GM12878 (cell line): ENCODE results near the gene SEL1L3. TPM values are rescaled to one million over a fixed set of nuclear protein-coding genes. Genes with fewer than 3 reads are reported as not detected.

Source experiments
- ATAC-seq: fragments of 200-7000 bp; cut with Tn5 transposase; 3 replicates; pipeline ENCODE4 v1.9.1; 2020; ENCODE audit warnings: mild to moderate bottlenecking, moderate library complexity
- BruUV-seq: library from RNA; stranded (reverse); fragments of 400-500 nt; replicated peaks from 2 replicates; lab custom pipeline; 2021; lab: Mats Ljungman, UMichigan
- CTCF ChIA-PET: fragments of 300-600 bp; sonication (Branson Sonifier 250); formaldehyde crosslinking; extraction: SDS; loops from one replicate; lab custom pipeline; 2021; ENCODE audit warnings: inconsistent platforms; lab: Yijun Ruan, JAX
- POLR2A ChIA-PET: fragments of 350-600 bp; formaldehyde crosslinking; extraction: SDS; loops from one replicate; lab custom pipeline; 2021; ENCODE audit warnings: inconsistent platforms; lab: Charles Lee
- RAD21 ChIA-PET: fragments of 300-600 bp; sonication (Branson Sonifier 250); formaldehyde crosslinking; loops from one replicate; lab custom pipeline; 2023; ENCODE audit warnings: antibody characterized with exemption; ENCODE audit not compliant: unreplicated experiment; lab: Charles Lee
- SMC1A ChIA-PET: fragments of 300-600 bp; sonication (Branson Sonifier 250); formaldehyde crosslinking; loops from one replicate; lab custom pipeline; 2023; ENCODE audit not compliant: unreplicated experiment, uncharacterized antibody; lab: Charles Lee
- DNase-seq: peaks from one replicate; pipeline ENCODE4 v3.0.0-alpha.2; 2011; ENCODE audit warnings: low read depth, low spot score
- FAIRE-seq: peaks from 3 replicates; lab custom pipeline; 2011; peaks lifted over from hg19 to GRCh38; lab: Jason Lieb, UNC
- H2AFZ ChIP-seq: 2 replicates; pipeline ENCODE4 v1.6.0; 2011; ENCODE audit warnings: low read depth, low read length, control low read depth; ENCODE audit not compliant: control insufficient read depth
- H3K27ac ChIP-seq: 2 replicates; pipeline ENCODE4 v1.5.1; 2011; ENCODE audit warnings: control low read depth; ENCODE audit not compliant: control insufficient read depth, insufficient read depth
- H3K27me3 ChIP-seq, 2 experiments: replicated peaks in 1 of 2; 2 replicates each; pipeline versions ENCODE4 v1.6.0 to v1.6.1; 2011; ENCODE audit warnings: low read length in 1 of 2; ENCODE audit not compliant: control insufficient read depth in 2 of 2, insufficient read depth in 2 of 2
- H3K36me3 ChIP-seq, 2 experiments: 2 replicates each; pipeline ENCODE4 v1.5.1; 2011; ENCODE audit warnings: low read length in 1 of 2; ENCODE audit not compliant: control insufficient read depth in 2 of 2, insufficient read depth in 2 of 2
- H3K4me1 ChIP-seq: 2 replicates; pipeline ENCODE4 v1.6.1; 2011; ENCODE audit warnings: mild to moderate bottlenecking, low read length, moderate library complexity, mixed read lengths; ENCODE audit not compliant: control insufficient read depth, insufficient read depth
- H3K4me2 ChIP-seq: 2 replicates; pipeline ENCODE4 v1.6.0; 2011; ENCODE audit warnings: control low read depth; ENCODE audit not compliant: control insufficient read depth, insufficient read depth
- H3K4me3 ChIP-seq: fragments of 200-600 bp; sonication (generic); 2 replicates; pipeline ENCODE4 v1.5.1; 2016
- H3K79me2 ChIP-seq: 2 replicates; pipeline ENCODE4 v1.6.0; 2011; ENCODE audit warnings: low read length; ENCODE audit not compliant: control insufficient read depth, insufficient read depth
- H3K9ac ChIP-seq: 2 replicates; pipeline ENCODE4 v1.8.0; 2011; ENCODE audit warnings: low read length, control low read depth, mixed read lengths; ENCODE audit not compliant: control insufficient read depth, insufficient read depth
- H3K9me3 ChIP-seq: replicated peaks from 3 replicates; pipeline ENCODE4 v1.5.1; 2011; ENCODE audit warnings: mild to moderate bottlenecking, low read length; ENCODE audit not compliant: control insufficient read depth, insufficient read depth
- H4K20me1 ChIP-seq: 2 replicates; pipeline ENCODE4 v1.6.0; 2011; ENCODE audit not compliant: control insufficient read depth, insufficient read depth
- BRCA1 ChIP-seq: IDR thresholded peaks from 2 replicates; pipeline ENCODE4 v1.6.1; 2011; ENCODE audit warnings: low read depth, low read length, improper control_type of control experiment
- CHD1 ChIP-seq: IDR thresholded peaks from 2 replicates; pipeline ENCODE4 v1.6.1; 2012; ENCODE audit warnings: low read depth, low read length, improper control_type of control experiment
- WGBS: methylation state at CpG from one replicate; pipeline ENCODE4 v1.1.6; 2016; ENCODE audit warnings: low lambda C conversion rate; ENCODE audit not compliant: insufficient replicate concordance, insufficient coverage; ENCODE audit errors: missing lambda C conversion rate; 5-methylcytosine and 5-hydroxymethylcytosine counted together
- in situ Hi-C: fragments of 300-500 bp; cut with MboI; formaldehyde crosslinking; loops from 9 replicates; pipeline ENCODE4 v1.14.3; 2018; ENCODE audit warnings: mixed read lengths
- intact Hi-C: fragments of 100-400 bp; cut with micrococcal nuclease; formaldehyde crosslinking; loops from one replicate; pipeline ENCODE4 v1.14.2; 2022; ENCODE audit not compliant: unreplicated experiment
- polyA plus RNA-seq, 11 experiments: library from polyadenylated mRNA; depleted of rRNA in 4 of 11; unstranded in 6 of 11; stranded (reverse) in 5 of 11; fragments of >200 nt; fragmentation: Nextera tagmentation in 4 of 11; fragmentation: Illumina TruSeq in 1 of 11; extraction: Ambion mirVana in 4 of 11; extraction: Trizol in 1 of 11; gene quantifications; 1 replicate in 1 of 11; 2 replicates in 10 of 11; pipeline versions ENCODE4 v1.2.1 to v1.2.3, GENCODE V29; 2011 to 2016; ENCODE audit warnings: inconsistent platforms in 2 of 11, missing spikeins in 2 of 11, low read depth in 1 of 11
- total RNA-seq, 4 experiments: library from RNA; depleted of rRNA in 3 of 4; stranded (reverse); fragments of >200 nt in 3 of 4; fragmentation: Illumina TruSeq in 1 of 4; extraction: Trizol in 1 of 4; gene quantifications; 2 replicates each; pipeline versions ENCODE4 v1.2.1 to v1.2.3, GENCODE V29; 2013 to 2021
- TF ChIP-seq, protein P1 (sequence below): fragments of 150-350 bp; IDR thresholded peaks from 2 replicates; pipeline ENCODE4 v1.6.1; 2016; ENCODE audit warnings: low read depth, low read length
- TF ChIP-seq, protein P2 (sequence below): fragments of 450-650 bp; IDR thresholded peaks from 2 replicates; pipeline ENCODE4 v1.6.1; 2016; ENCODE audit warnings: mild to moderate bottlenecking

The SEL1L3 gene
- total and polyA plus RNA-seq, 10 of the 15 experiments (the other 5 are each of a cell fraction or from before 2014, with no cell fraction given), result 20.4 to 82.2 (median 47.3) TPM

DNA sequence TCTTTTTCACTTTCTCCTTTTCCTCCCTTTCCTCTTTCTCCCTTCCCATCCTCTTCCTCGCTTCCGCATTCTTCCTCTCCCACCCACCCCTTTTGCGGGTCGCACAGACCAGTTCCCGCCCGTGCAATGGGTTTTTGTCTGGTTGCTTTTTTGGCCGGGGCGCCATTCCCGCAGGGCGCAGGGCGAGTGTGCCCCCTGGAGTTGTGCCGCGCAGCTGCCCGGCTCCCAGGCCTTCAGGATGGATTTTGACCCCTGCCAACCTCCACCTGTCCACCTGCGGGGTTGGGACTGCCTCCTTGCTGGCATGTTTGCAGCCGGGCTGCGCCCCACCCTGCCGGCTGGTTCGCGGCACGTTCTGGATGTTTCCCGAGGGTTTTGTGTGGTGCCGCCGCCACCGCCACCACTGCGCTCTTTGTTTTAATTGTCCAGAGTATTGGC is 578 bp upstream of the SEL1L3 start (continued):
- TF ChIP-seq, protein P1, sequence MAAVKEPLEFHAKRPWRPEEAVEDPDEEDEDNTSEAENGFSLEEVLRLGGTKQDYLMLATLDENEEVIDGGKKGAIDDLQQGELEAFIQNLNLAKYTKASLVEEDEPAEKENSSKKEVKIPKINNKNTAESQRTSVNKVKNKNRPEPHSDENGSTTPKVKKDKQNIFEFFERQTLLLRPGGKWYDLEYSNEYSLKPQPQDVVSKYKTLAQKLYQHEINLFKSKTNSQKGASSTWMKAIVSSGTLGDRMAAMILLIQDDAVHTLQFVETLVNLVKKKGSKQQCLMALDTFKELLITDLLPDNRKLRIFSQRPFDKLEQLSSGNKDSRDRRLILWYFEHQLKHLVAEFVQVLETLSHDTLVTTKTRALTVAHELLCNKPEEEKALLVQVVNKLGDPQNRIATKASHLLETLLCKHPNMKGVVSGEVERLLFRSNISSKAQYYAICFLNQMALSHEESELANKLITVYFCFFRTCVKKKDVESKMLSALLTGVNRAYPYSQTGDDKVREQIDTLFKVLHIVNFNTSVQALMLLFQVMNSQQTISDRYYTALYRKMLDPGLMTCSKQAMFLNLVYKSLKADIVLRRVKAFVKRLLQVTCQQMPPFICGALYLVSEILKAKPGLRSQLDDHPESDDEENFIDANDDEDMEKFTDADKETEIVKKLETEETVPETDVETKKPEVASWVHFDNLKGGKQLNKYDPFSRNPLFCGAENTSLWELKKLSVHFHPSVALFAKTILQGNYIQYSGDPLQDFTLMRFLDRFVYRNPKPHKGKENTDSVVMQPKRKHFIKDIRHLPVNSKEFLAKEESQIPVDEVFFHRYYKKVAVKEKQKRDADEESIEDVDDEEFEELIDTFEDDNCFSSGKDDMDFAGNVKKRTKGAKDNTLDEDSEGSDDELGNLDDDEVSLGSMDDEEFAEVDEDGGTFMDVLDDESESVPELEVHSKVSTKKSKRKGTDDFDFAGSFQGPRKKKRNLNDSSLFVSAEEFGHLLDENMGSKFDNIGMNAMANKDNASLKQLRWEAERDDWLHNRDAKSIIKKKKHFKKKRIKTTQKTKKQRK, result no peak
- TF ChIP-seq BRCA1, result no peak

DNA sequence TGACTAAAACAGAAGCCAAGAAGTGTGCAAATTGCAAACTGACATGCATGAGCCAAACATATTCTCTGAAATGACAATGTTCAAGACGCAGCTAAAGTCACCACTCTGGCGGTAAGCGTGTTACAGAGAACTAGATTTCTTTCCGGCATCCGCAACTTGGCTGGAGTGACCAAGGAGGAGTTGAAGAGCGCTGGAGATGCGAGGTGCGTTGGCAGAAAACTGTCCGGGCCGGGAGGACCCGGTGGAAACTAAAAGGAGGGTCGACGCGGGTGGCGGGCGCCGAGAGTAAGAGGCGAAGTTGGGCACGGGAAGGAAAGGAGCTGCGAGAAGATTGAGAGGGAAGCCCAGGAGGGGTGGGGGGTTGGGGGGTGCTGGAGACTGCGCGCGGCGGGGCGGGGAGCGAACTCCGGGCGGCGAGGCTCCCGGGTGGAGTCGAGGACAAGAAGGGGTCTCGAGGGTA is 807 bp downstream of the SEL1L3 start:
- RAD21 ChIA-PET, result interaction anchor here (0.9 to 1.5 kb wide), 2 partner anchors 15 to 52 kb away, joined by 3 to 4 read pairs; partner anchors contain the start of gene SMIM20
- Histone ChIP-seq H3K27ac (peak overlapping the region; percentile 59), H2AFZ (peak overlapping the region; percentile 25; the same call in 1 of the 2 replicates), H3K9ac (peak overlapping the region; percentile 47), H3K79me2 (peaks cover 6% of the 10 kb centered on the region), H3K4me1 (peaks cover 31% of the 10 kb centered on the region), H3K36me3 (no peaks in the 10 kb centered on the region), H3K4me3 (peak overlapping the region; percentile 77), H4K20me1 (no peaks in the 10 kb centered on the region), H3K9me3 (no peaks in the 10 kb centered on the region; the same call in 2 of the 3 replicates), H3K27me3 (peaks cover 1 to 6% of the 10 kb centered on the region in 2 experiments; a peak in 2 of 4 replicates), H3K4me2 (peak overlapping the region; percentile 71)
- WGBS, result 1% methylated on average over 18 of the region's 32 CpGs
- no peak for DNase-seq
- intact Hi-C loops, result no loop called here
- CTCF ChIA-PET, result interaction anchor here (0.9 kb wide), 1 partner anchor 20 kb away, joined by 3 read pairs; no protein-coding TSS in a partner anchor
- peak; percentile 10; the same call in 1 of the 3 replicates for ATAC-seq
- BruUV-seq, result no TSS peak
- no peak for FAIRE-seq
- in situ Hi-C loops, result no loop called here
- SMC1A ChIA-PET, result interaction anchor here (1.0 to 1.4 kb wide), 5 partner anchors 9 to 75 kb away, joined by 3 to 6 read pairs (median 3); no protein-coding TSS in a partner anchor
- POLR2A ChIA-PET, result interaction anchor here (1.3 to 1.4 kb wide), 2 partner anchors 14 to 270 kb away, joined by 4 read pairs; no protein-coding TSS in a partner anchor
- no peak for TF ChIP-seq CHD1
- TF ChIP-seq, protein P2, sequence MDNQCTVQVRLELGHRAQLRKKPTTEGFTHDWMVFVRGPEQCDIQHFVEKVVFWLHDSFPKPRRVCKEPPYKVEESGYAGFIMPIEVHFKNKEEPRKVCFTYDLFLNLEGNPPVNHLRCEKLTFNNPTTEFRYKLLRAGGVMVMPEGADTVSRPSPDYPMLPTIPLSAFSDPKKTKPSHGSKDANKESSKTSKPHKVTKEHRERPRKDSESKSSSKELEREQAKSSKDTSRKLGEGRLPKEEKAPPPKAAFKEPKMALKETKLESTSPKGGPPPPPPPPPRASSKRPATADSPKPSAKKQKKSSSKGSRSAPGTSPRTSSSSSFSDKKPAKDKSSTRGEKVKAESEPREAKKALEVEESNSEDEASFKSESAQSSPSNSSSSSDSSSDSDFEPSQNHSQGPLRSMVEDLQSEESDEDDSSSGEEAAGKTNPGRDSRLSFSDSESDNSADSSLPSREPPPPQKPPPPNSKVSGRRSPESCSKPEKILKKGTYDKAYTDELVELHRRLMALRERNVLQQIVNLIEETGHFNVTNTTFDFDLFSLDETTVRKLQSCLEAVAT, result peak; percentile 52; the same call in 1 of the 2 replicates
